Prostate gland (tissue), 2 donors: Measurements from ENCODE around the gene LGALS3. TPM values are rescaled to one million over a fixed set of nuclear protein-coding genes. Genes with fewer than 3 reads are reported as not detected.

ENCODE experiments used
- DNase-seq: peaks from one replicate; pipeline ENCODE4 v3.0.0-alpha.2; 2019; ENCODE audit warnings: low spot score
- H3K27ac ChIP-seq, 2 donors: fragments of 200-600 bp; sonication (generic); 2 replicates each; pipeline ENCODE4 v1.5.1; 2017 to 2019
- H3K27me3 ChIP-seq: fragments of 200-600 bp; sonication (generic); replicated peaks from 2 replicates; pipeline ENCODE4 v1.5.1; 2019; ENCODE audit not compliant: insufficient read depth
- H3K36me3 ChIP-seq, 2 donors: fragments of 200-600 bp; sonication (generic); 1 replicate in 1 of 2; 2 replicates in 1 of 2; pipeline versions ENCODE4 v1.5.1 to v1.8.1; 2017 to 2019
- H3K4me1 ChIP-seq: fragments of 200-600 bp; sonication (generic); replicated peaks from 2 replicates; pipeline ENCODE4 v1.5.1; 2019
- H3K4me3 ChIP-seq, 2 donors: fragments of 200-600 bp; sonication (generic); 2 replicates each; pipeline ENCODE4 v1.5.1; 2017 to 2019
- H3K9me3 ChIP-seq: fragments of 200-600 bp; sonication (generic); 2 replicates; pipeline ENCODE4 v1.5.1; 2017
- POLR2A ChIP-seq: fragments of 450-650 bp; IDR thresholded peaks from one replicate; pipeline ENCODE4 v1.6.1; 2016; ENCODE audit warnings: antibody characterized with exemption, mild to moderate bottlenecking
- POLR2AphosphoS5 ChIP-seq: sonication (generic); formaldehyde crosslinking; IDR thresholded peaks from one replicate; pipeline ENCODE4 v1.6.1; 2017; ENCODE audit warnings: antibody characterized with exemption
- WGBS: methylation state at CpG from one replicate; pipeline ENCODE4 v1.1.5; 2018; 5-methylcytosine and 5-hydroxymethylcytosine counted together
- intact Hi-C: fragments of 100-400 bp; cut with DNase I; formaldehyde crosslinking; loops from one replicate; pipeline ENCODE4 v1.14.2; 2022
- total RNA-seq, 2 donors: library from RNA; depleted of rRNA; stranded (reverse); fragments of >200 nt; gene quantifications; one replicate each; pipeline ENCODE4 v1.1.0, GENCODE V29; 2016
- TF ChIP-seq, protein P1 (sequence below), 4 experiments: fragments of 200-600 bp in 2 of 4; fragments of 450-650 bp in 2 of 4; sonication (generic) in 2 of 4; IDR thresholded peaks; 1 replicate in 3 of 4; 2 replicates in 1 of 4; pipeline ENCODE4 v1.5.1; 2016 to 2019; ENCODE audit warnings: antibody characterized with exemption in 4 of 4, mild to moderate bottlenecking in 2 of 4, moderate library complexity in 2 of 4

Gene LGALS3
- total RNA-seq, 2 donors from 2014 or later = 334 to 400 TPM

DNA sequence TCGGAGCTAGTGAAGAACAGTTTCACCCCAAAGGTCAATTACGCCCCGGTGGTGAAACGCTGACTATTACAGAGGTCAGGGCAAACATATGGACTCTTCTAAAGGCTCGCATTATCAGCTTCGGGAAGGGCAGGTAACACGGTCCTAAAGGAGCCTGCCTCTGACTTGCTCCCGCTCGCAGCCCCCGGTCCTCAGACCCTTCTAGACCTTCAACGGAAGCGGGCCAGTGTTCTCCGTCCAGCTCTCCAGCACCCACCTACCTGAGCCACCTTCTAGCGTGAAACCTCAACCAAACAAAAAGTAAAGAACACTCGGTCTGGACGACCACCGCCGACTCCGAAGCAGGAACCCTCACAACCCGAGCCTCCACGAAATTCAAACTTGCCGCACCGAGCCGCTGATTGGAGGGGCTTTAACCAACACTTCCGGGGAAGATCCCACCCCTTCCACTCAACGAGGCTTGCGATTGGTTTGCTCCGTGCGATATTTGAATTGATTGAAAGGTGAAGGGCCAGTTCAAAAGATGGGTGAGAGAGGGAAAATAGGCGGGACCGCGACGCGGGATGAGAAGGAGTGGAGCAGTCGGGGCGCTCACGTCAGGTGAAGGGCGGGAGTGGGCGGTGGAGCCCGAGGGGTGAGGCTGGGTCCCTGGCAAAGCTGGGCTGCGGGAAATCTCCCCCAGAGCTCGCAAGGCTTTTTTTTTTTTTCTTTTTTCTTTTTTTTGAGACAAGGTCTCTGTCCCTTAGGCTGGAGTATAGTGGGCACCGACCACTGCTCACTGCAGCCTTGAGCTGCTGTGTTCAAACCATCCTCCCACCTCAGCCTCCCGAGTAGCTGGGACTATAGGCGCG is 62.4 kb downstream of the LGALS3 start, which contains the start of gene DLGAP5:
DLGAP5 (minus strand) TSS at position 383 of the 851 bp plus-strand sequence. CDS start 2,406 bp downstream, outside the sequence.
- TF ChIP-seq POLR2A (peak; percentile 73), POLR2AphosphoS5 (peak; percentile 98)
- TF ChIP-seq, protein P1, sequence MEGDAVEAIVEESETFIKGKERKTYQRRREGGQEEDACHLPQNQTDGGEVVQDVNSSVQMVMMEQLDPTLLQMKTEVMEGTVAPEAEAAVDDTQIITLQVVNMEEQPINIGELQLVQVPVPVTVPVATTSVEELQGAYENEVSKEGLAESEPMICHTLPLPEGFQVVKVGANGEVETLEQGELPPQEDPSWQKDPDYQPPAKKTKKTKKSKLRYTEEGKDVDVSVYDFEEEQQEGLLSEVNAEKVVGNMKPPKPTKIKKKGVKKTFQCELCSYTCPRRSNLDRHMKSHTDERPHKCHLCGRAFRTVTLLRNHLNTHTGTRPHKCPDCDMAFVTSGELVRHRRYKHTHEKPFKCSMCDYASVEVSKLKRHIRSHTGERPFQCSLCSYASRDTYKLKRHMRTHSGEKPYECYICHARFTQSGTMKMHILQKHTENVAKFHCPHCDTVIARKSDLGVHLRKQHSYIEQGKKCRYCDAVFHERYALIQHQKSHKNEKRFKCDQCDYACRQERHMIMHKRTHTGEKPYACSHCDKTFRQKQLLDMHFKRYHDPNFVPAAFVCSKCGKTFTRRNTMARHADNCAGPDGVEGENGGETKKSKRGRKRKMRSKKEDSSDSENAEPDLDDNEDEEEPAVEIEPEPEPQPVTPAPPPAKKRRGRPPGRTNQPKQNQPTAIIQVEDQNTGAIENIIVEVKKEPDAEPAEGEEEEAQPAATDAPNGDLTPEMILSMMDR (IDR thresholded peaks at IDR 0.05) = no peak
- Histone ChIP-seq H3K27me3 (no peaks in the 10 kb centered on the region), H3K4me3 (peak within 1 kb of the TSS; percentile 32 to 36), H3K27ac (peak within 1 kb of the TSS; percentile 46 to 54), H3K36me3 (no peaks in the 10 kb centered on the region), H3K4me1 (no peaks in the 10 kb centered on the region), H3K9me3 (no peaks in the 10 kb centered on the region)
- intact Hi-C loops = no loop called here
- 2% methylated on average over 46 of the region's 46 CpGs for WGBS
- DNase-seq = peak; percentile 92

DNA sequence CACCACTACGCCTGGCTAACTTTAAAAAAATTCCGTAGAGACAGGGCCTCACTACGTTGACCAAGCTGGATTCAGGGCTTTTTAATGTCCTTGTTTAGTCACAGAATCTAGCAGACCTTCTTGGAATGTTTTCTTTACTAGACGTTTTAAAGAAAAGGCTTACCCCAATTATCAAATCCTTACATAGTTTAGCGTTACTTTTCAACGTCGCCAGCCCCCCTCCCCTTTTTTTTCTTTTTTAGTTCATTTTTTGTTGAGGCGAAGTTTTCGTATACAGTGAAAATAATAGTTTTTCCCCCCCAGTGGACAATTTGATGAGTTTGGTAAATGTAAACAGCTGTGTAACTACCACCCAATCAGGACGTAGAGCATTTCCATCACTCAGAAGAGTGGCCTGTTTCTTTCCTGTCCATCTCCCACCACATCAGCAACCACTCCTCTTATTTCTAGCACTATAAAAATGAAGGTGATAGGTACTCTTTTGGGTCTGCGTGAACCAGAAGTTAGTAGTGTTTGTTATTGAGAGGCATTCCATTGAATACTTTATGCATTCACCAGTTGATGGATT is 63.1 kb downstream of the LGALS3 start:
- no peaks in the 10 kb centered on the region for H3K27me3 ChIP-seq
- WGBS = 62% methylated on average over 11 of the region's 11 CpGs

DNA sequence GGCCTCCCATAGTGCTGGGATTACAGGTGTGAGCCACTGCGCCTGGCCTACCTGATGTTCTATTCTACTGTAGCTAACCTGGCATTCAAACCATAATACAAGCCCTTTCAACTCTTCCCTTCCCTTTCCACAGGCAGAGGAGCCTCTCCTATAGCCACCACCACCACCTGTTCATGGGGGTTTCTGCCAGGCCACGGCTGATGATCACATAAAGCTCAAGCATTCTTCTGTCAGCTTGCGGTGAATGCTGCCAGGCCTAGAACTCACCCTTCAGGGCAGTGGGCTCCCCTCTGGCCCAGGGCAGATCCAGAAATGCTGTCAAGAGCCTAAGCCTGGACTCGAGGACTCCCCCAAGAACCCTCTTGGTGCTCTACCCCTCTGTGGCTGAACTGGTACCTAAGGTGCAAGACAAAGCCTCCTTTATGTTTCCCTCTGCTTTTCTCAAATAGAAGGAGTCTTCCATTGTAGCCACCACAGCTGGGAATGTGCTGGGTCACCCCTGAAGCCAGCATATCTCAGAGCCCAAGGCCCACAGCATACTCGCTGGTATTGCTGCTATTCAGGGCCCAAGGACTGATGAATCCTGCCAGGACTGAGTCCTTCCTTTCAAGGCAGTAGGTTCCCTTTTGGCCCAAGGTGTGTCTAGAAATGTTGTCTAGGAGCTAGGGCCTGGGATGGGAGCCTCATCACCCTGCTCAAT is 65.8 kb downstream of the LGALS3 start:
- 92% methylated on average over 5 of the region's 5 CpGs for WGBS
- Histone ChIP-seq H3K4me3 (no peak overlapping the region), H3K9me3 (no peaks in the 10 kb centered on the region), H3K36me3 (no peaks in the 10 kb centered on the region), H3K27me3 (no peaks in the 10 kb centered on the region), H3K4me1 (no peaks in the 10 kb centered on the region), H3K27ac (no peak overlapping the region)
- intact Hi-C loops = no loop called here
- no peak for DNase-seq
- TF ChIP-seq POLR2AphosphoS5 (no peak), POLR2A (no peak)
- TF ChIP-seq, protein P1 (IDR thresholded peaks at IDR 0.05) = no peak

More for the DNA sequence above, 63.1 kb downstream of the LGALS3 start:
- TF ChIP-seq POLR2A (no peak), POLR2AphosphoS5 (no peak)
- TF ChIP-seq, protein P1 (IDR thresholded peaks at IDR 0.05) = no peak
- no peaks in the 10 kb centered on the region for H3K36me3 ChIP-seq
- no peak for DNase-seq
- peak overlapping the region; percentile 46 to 54 for H3K27ac ChIP-seq
- H3K9me3 ChIP-seq = no peaks in the 10 kb centered on the region
- peak overlapping the region; percentile 32 to 36 for H3K4me3 ChIP-seq
- intact Hi-C loops = no loop called here
- H3K4me1 ChIP-seq = no peaks in the 10 kb centered on the region

Other genes starting within 250 kb of the LGALS3 start
- 10 to 100 TPM in 1 of 2 donors, 1 to 10 TPM in 1; 4.9 to 19.4 TPM for gene GCH1, start 226.4 kb upstream of the LGALS3 start, total RNA-seq
- gene WDHD1, start 102.2 kb upstream of the LGALS3 start, total RNA-seq = 1 to 10 TPM; 3.0 to 5.1 TPM
- 1 to 10 TPM; 8.2 to 9.7 TPM for gene SOCS4, start 102.0 kb upstream of the LGALS3 start, total RNA-seq
- gene MAPK1IP1L, start 77.6 kb upstream of the LGALS3 start, total RNA-seq = 100 to 1,000 TPM in 1 of 2 donors, 10 to 100 TPM in 1; 51.3 to 137 TPM
- 1 to 10 TPM in 1 of 2 donors, under 1 TPM in 1; 0.73 to 4.4 TPM for gene DLGAP5, start 62.3 kb downstream of the LGALS3 start, total RNA-seq
- gene FBXO34, start 142.2 kb downstream of the LGALS3 start, total RNA-seq = 10 to 100 TPM; 37.8 to 73.3 TPM